H1 (cell line): ENCODE data around the gene SLC22A31. TPM values are rescaled to one million over a fixed set of nuclear protein-coding genes. Genes with fewer than 3 reads are reported as not detected.

ENCODE experiments used
- CTCF ChIP-seq, 3 experiments: IDR thresholded peaks; 1 replicate in 2 of 3; 2 replicates in 1 of 3; pipeline versions ENCODE4 v1.5.1 to v1.6.1; 2011; ENCODE audit warnings: low read length in 3 of 3, mild to moderate bottlenecking in 3 of 3, inconsistent platforms in 2 of 3, low read depth in 1 of 3, moderate library complexity in 1 of 3; ENCODE audit not compliant: insufficient read depth in 1 of 3; ENCODE audit errors: control extremely low read depth in 1 of 3
- EZH2 ChIP-seq: fragments of 200-600 bp; sonication (generic); IDR thresholded peaks from 2 replicates; pipeline ENCODE4 v1.7.1; 2012; ENCODE audit warnings: low read depth, mild to moderate bottlenecking, moderate library complexity, low read length, inconsistent platforms; ENCODE audit not compliant: severe bottlenecking
- KDM5A ChIP-seq: fragments of 200-600 bp; IDR thresholded peaks from 2 replicates; pipeline ENCODE4 v1.7.1; 2012; ENCODE audit warnings: mild to moderate bottlenecking, low read length, inconsistent platforms, mixed read lengths
- MAX ChIP-seq: IDR thresholded peaks from 2 replicates; pipeline ENCODE4 v1.6.1; 2012; ENCODE audit warnings: inconsistent platforms
- PHF8 ChIP-seq: fragments of 200-600 bp; sonication (generic); conservative IDR thresholded peaks from 2 replicates; pipeline ENCODE4 v1.7.1; 2012; ENCODE audit warnings: low read depth, mild to moderate bottlenecking, inconsistent platforms, low read length, moderate library complexity
- POU5F1 ChIP-seq: IDR thresholded peaks from 2 replicates; pipeline ENCODE4 v1.6.1; 2011; ENCODE audit warnings: low read depth, mild to moderate bottlenecking, low read length, moderate library complexity
- SP1 ChIP-seq: IDR thresholded peaks from 2 replicates; pipeline ENCODE4 v1.6.1; 2011; ENCODE audit warnings: low read depth, low read length
- ZNF274 ChIP-seq: IDR thresholded peaks from 2 replicates; pipeline ENCODE4 v1.7.0; 2012; ENCODE audit warnings: low read length, borderline replicate concordance; ENCODE audit errors: extremely low read depth
- polyA plus RNA-seq, 7 experiments: library from polyadenylated mRNA; depleted of rRNA in 3 of 7; stranded (reverse) in 5 of 7; unstranded in 2 of 7; fragments of >200 nt in 5 of 7; fragments of 200-250 nt in 2 of 7; gene quantifications; 1 replicate in 5 of 7; 2 replicates in 1 of 7; 4 replicates in 1 of 7; pipeline versions ENCODE4 v1.2.1 to v1.2.3, GENCODE V29; 2011 to 2013; ENCODE audit warnings: missing spikeins in 2 of 7, mixed read lengths in 2 of 7
- total RNA-seq: library from RNA; stranded (reverse); fragmentation: NEBNext Ultra II Directional; extraction: Animal tissue kit (Norgen Biotek cat#: 25700); gene quantifications from 2 replicates; pipeline ENCODE4 v1.2.1, GENCODE V29; 2021

The SLC22A31 gene
- total and polyA plus RNA-seq, 2 of the 8 experiments (the other 6 are each of a cell fraction or from before 2014, with no cell fraction given), result 7.7 to 10.6 TPM

- no peak for TF ChIP-seq SP1
- no peak for TF ChIP-seq KDM5A
- TF ChIP-seq CTCF (IDR thresholded peaks at IDR 0.05; ENCODE audit: control extremely low read depth in 1 of 3, insufficient read depth in 1 of 3, low read depth in 1 of 3, low read length in 3 of 3), result peak in 2 of 3 experiments; percentile 17 to 23; a peak in 2 of 4 replicates
- TF ChIP-seq PHF8, result no peak
- TF ChIP-seq EZH2, result no peak
- TF ChIP-seq MAX, result 0 out of 2 replicates have a peak, but pooled peaks have one; percentile 20
- no peak for TF ChIP-seq POU5F1
- no peak for TF ChIP-seq ZNF274
- TF ChIP-seq, all 59 proteins: peak for 5
These were observed 29.8 kb downstream of the SLC22A31 start (continued) for GRCh38 chr16:89170346-89171215.
